Prostate gland (tissue), 2 donors: ENCODE measurements around the gene TOP2B. TPM values are rescaled to one million over a fixed set of nuclear protein-coding genes. Genes with fewer than 3 reads are reported as not detected.

Source experiments
- DNase-seq: peaks from one replicate; pipeline ENCODE4 v3.0.0-alpha.2; 2019; ENCODE audit warnings: low spot score
- H3K27ac ChIP-seq, 2 donors: fragments of 200-600 bp; sonication (generic); 2 replicates each; pipeline ENCODE4 v1.5.1; 2017 to 2019
- H3K27me3 ChIP-seq: fragments of 200-600 bp; sonication (generic); replicated peaks from 2 replicates; pipeline ENCODE4 v1.5.1; 2019; ENCODE audit not compliant: insufficient read depth
- H3K36me3 ChIP-seq, 2 donors: fragments of 200-600 bp; sonication (generic); 1 replicate in 1 of 2; 2 replicates in 1 of 2; pipeline versions ENCODE4 v1.5.1 to v1.8.1; 2017 to 2019
- H3K4me1 ChIP-seq: fragments of 200-600 bp; sonication (generic); replicated peaks from 2 replicates; pipeline ENCODE4 v1.5.1; 2019
- H3K4me3 ChIP-seq, 2 donors: fragments of 200-600 bp; sonication (generic); 2 replicates each; pipeline ENCODE4 v1.5.1; 2017 to 2019
- H3K9me3 ChIP-seq: fragments of 200-600 bp; sonication (generic); 2 replicates; pipeline ENCODE4 v1.5.1; 2017
- POLR2A ChIP-seq: fragments of 450-650 bp; IDR thresholded peaks from one replicate; pipeline ENCODE4 v1.6.1; 2016; ENCODE audit warnings: antibody characterized with exemption, mild to moderate bottlenecking
- POLR2AphosphoS5 ChIP-seq: sonication (generic); formaldehyde crosslinking; IDR thresholded peaks from one replicate; pipeline ENCODE4 v1.6.1; 2017; ENCODE audit warnings: antibody characterized with exemption
- WGBS: methylation state at CpG from one replicate; pipeline ENCODE4 v1.1.5; 2018; 5-methylcytosine and 5-hydroxymethylcytosine counted together
- intact Hi-C: fragments of 100-400 bp; cut with DNase I; formaldehyde crosslinking; loops from one replicate; pipeline ENCODE4 v1.14.2; 2022
- total RNA-seq, 2 donors: library from RNA; depleted of rRNA; stranded (reverse); fragments of >200 nt; gene quantifications; one replicate each; pipeline ENCODE4 v1.1.0, GENCODE V29; 2016
- TF ChIP-seq, protein P1 (sequence below), 4 experiments: fragments of 200-600 bp in 2 of 4; fragments of 450-650 bp in 2 of 4; sonication (generic) in 2 of 4; IDR thresholded peaks; 1 replicate in 3 of 4; 2 replicates in 1 of 4; pipeline ENCODE4 v1.5.1; 2016 to 2019; ENCODE audit warnings: antibody characterized with exemption in 4 of 4, mild to moderate bottlenecking in 2 of 4, moderate library complexity in 2 of 4

Gene TOP2B
- total RNA-seq, 2 donors from 2014 or later: 85.3 to 109 TPM

DNA sequence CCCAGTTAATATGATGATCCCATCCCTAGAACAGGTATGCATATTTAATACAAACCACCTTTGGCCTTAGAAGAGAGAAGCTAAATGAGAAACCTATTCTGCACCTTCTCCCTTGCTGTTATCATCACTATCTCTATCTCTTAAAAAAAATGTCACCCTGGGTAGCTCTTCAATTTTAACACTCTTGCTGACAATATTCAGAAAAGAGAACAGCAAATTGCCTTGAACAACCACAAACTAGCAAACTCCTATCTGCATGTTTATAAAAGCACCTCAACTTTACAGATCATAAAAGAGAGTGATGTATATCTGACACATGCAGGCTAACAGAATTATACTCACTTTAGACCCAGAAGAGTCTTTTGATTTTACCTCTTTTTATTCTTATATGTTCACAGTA is 7.4 kb downstream of the TOP2B start:
- TF ChIP-seq POLR2A (no peak), POLR2AphosphoS5 (no peak)
- TF ChIP-seq, protein P1, sequence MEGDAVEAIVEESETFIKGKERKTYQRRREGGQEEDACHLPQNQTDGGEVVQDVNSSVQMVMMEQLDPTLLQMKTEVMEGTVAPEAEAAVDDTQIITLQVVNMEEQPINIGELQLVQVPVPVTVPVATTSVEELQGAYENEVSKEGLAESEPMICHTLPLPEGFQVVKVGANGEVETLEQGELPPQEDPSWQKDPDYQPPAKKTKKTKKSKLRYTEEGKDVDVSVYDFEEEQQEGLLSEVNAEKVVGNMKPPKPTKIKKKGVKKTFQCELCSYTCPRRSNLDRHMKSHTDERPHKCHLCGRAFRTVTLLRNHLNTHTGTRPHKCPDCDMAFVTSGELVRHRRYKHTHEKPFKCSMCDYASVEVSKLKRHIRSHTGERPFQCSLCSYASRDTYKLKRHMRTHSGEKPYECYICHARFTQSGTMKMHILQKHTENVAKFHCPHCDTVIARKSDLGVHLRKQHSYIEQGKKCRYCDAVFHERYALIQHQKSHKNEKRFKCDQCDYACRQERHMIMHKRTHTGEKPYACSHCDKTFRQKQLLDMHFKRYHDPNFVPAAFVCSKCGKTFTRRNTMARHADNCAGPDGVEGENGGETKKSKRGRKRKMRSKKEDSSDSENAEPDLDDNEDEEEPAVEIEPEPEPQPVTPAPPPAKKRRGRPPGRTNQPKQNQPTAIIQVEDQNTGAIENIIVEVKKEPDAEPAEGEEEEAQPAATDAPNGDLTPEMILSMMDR (IDR thresholded peaks at IDR 0.05): no peak
- no peaks in the 10 kb centered on the region for H3K4me1 ChIP-seq

DNA sequence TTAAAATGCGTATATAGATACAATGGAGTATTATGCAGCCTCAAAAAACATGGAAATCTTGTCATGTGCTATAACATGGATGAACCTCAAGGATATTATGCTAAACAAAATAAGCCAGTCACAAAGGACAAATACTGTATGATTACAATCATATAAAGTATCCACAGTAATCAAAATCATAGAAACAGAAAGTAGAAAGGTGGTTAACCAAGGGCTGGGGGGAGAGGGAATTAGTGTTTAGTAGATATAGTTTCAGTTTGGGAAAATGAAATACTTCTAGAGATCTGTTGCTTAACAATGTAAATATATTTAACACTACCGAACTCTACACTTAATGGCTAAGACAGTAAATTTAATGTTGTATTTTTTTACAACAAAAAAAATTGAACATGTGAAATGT is 9.0 kb downstream of the TOP2B start:
- Histone ChIP-seq H3K9me3 (no peaks in the 10 kb centered on the region), H3K4me1 (no peaks in the 10 kb centered on the region), H3K36me3 (no peaks in the 10 kb centered on the region), H3K27me3 (no peaks in the 10 kb centered on the region), H3K27ac (no peak overlapping the region), H3K4me3 (no peak overlapping the region)
- no peak for DNase-seq
- intact Hi-C loops: no loop called here
- TF ChIP-seq POLR2A (no peak), POLR2AphosphoS5 (no peak)
- TF ChIP-seq, protein P1 (IDR thresholded peaks at IDR 0.05): no peak
- 83% methylated on average over 2 of the region's 2 CpGs for WGBS

More for the DNA sequence above, 7.4 kb downstream of the TOP2B start:
- Histone ChIP-seq H3K27ac (no peak overlapping the region), H3K36me3 (no peaks in the 10 kb centered on the region), H3K27me3 (no peaks in the 10 kb centered on the region), H3K4me3 (no peak overlapping the region), H3K9me3 (no peaks in the 10 kb centered on the region)
- intact Hi-C loops: no loop called here
- no peak for DNase-seq

DNA sequence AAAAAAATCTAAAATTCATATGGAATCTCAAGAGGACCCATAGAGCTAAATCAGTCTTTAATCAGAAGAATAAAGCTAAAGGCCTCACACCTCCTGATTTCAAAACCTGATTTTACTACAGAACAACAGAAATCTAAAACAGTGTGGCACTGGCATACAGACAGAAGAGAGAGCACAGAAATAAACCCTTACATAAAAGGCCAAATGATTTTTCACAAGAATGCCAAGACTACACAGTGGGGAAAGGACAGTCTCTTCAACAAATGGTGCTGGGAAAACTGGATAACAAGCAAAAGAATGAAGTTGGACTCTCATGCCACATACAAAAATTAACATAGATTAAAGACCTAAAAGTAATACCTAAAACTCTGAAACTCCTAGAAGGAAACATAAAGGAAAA is 10.1 kb downstream of the TOP2B start:
- no peaks in the 10 kb centered on the region for H3K36me3 ChIP-seq
- intact Hi-C loops: no loop called here
- H3K4me1 ChIP-seq: no peaks in the 10 kb centered on the region

DNA sequence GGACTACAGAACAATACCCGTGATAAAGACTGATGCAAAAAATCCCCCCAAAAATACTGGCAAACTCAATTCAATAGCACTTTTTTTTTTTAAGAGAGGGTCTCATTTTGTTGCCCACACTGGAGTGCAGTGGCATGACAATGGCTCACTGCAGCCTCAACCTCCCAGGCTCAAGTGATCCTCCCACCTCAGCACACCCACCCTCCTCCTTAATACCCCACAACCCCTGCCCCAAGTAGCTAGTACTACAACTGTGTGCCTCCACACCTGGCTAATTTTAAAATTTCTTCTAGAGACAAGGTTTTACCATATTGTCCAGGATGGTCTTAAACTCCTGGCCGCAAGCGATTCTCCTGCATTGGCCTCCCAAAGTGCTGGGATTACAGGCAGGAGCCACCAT is 11.4 kb downstream of the TOP2B start:
- DNase-seq: no peak
- no peaks in the 10 kb centered on the region for H3K9me3 ChIP-seq
- intact Hi-C loops: no loop called here
- TF ChIP-seq POLR2AphosphoS5 (no peak), POLR2A (no peak)
- TF ChIP-seq, protein P1 (IDR thresholded peaks at IDR 0.05): no peak
- H3K4me1 ChIP-seq: no peaks in the 10 kb centered on the region
- no peak overlapping the region for H3K4me3 ChIP-seq
- H3K27ac ChIP-seq: no peak overlapping the region
- 94% methylated on average over 3 of the region's 3 CpGs for WGBS
- H3K27me3 ChIP-seq: no peaks in the 10 kb centered on the region
- H3K36me3 ChIP-seq: no peaks in the 10 kb centered on the region

More for the DNA sequence above, 10.1 kb downstream of the TOP2B start:
- Histone ChIP-seq H3K27ac (no peak overlapping the region), H3K9me3 (no peaks in the 10 kb centered on the region), H3K4me3 (no peak overlapping the region), H3K27me3 (no peaks in the 10 kb centered on the region)
- no peak for TF ChIP-seq POLR2AphosphoS5
- TF ChIP-seq, protein P1 (IDR thresholded peaks at IDR 0.05): no peak
- TF ChIP-seq POLR2A: no peak
- DNase-seq: no peak

DNA sequence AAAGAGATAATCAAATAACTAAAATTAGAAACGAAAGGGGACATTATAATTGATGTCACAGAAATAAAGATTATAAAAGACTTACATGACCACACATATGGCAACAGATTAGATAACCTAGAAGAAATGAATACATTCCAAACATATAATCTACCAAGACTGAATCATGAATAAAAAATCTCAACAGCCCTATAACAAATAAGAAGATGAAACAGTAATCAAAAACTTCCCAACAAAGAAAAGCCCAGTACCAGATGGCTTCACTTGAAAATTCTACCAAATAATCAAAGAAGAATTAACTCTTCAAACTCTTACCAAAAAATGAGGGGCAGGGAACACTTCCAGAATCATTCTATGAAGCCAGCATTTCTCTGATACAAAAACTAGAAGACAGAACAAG is 11.8 kb downstream of the TOP2B start:
- DNase-seq: no peak
- intact Hi-C loops: no loop called here
- H3K27me3 ChIP-seq: no peaks in the 10 kb centered on the region
- H3K4me1 ChIP-seq: no peaks in the 10 kb centered on the region
- H3K27ac ChIP-seq: no peak overlapping the region
- H3K36me3 ChIP-seq: no peaks in the 10 kb centered on the region
- no peak for TF ChIP-seq POLR2AphosphoS5
- no peak for TF ChIP-seq POLR2A
- TF ChIP-seq, protein P1 (IDR thresholded peaks at IDR 0.05): no peak
- H3K4me3 ChIP-seq: no peak overlapping the region
- WGBS: 74% methylated on average over 1 of the region's 1 CpG
- no peaks in the 10 kb centered on the region for H3K9me3 ChIP-seq
